ENCODE measurements around the gene POLD2. TPM values are rescaled to one million over a fixed set of nuclear protein-coding genes. Genes with fewer than 3 reads are reported as not detected.

POLD2 gene
- total and polyA plus RNA-seq, 2 of the 8 experiments (the other 6 are each of a cell fraction or from before 2014, with no cell fraction given), result 148 to 214 TPM

- DNase-seq (ENCODE audit: low read depth in 1 of 2, low spot score in 2 of 2), result no peak
- Histone ChIP-seq H3K23ac (ENCODE audit: insufficient read length) (no peak overlapping the region), H3K9me3 (ENCODE audit: insufficient read depth in 2 of 2, low read depth in 1 of 2, low read length in 1 of 2) (no peaks in the 10 kb centered on the region), H4K5ac (ENCODE audit: insufficient read length, low read depth, low read length) (no peak overlapping the region), H2BK5ac (ENCODE audit: low read depth, low read length) (no peak overlapping the region), H3K4me1 (replicated peaks in 1 of 4; ENCODE audit: control insufficient read depth in 3 of 4, insufficient read depth in 4 of 4, low read length in 3 of 4) (peaks cover 0 to 20% (median 8%) of the 10 kb centered on the region in 4 experiments; a peak in 4 of 7 replicates), H2BK15ac (ENCODE audit: low read length) (no peak overlapping the region), H2AFZ (ENCODE audit: low read length) (no peak overlapping the region), H3K23me2 (ENCODE audit: low read depth, low read length) (peaks cover 8% of the 10 kb centered on the region; the same call in 1 of the 2 replicates), H3K79me2 (ENCODE audit: control insufficient read depth in 1 of 2, insufficient read depth in 2 of 2, low read length in 2 of 2) (no peaks in the 10 kb centered on the region), H3K18ac (ENCODE audit: extremely low read depth, low read length) (no peak overlapping the region), H4K91ac (replicated peaks; ENCODE audit: insufficient read length, low read length) (no peak overlapping the region), H3K14ac (ENCODE audit: insufficient read length) (no peak overlapping the region), H3K9ac (replicated peaks in 1 of 4; ENCODE audit: extremely low read depth in 1 of 4, low read depth in 3 of 4, low read length in 3 of 4) (no peak overlapping the region), H2BK12ac (ENCODE audit: low read depth, low read length) (no peak overlapping the region), H3K27ac (ENCODE audit: low read depth, low read length) (no peak overlapping the region), H3K4ac (replicated peaks; ENCODE audit: insufficient read length, low read depth, low read length) (no peak overlapping the region), H2BK20ac (ENCODE audit: low read length) (no peak overlapping the region), H4K20me1 (replicated peaks in 1 of 2; ENCODE audit: control insufficient read depth in 1 of 2, insufficient read depth in 2 of 2, low read length in 2 of 2) (no peaks in the 10 kb centered on the region), H3K4me2 (ENCODE audit: insufficient read depth in 1 of 2, low read depth in 2 of 2, low read length in 2 of 2) (no peak overlapping the region; a peak in 1 of 4 replicates), H3K79me1 (ENCODE audit: low read depth, low read length) (no peaks in the 10 kb centered on the region), H3K4me3 (ENCODE audit: extremely low read depth in 1 of 4, insufficient read depth in 2 of 4, low read depth in 3 of 4, low read length in 4 of 4) (no peak overlapping the region), H3K36me3 (ENCODE audit: control insufficient read depth in 2 of 4, insufficient read depth in 4 of 4, low read length in 3 of 4) (no peaks in the 10 kb centered on the region), H2AK5ac (ENCODE audit: low read depth, low read length) (no peak overlapping the region), H3K27me3 (replicated peaks in 1 of 4; ENCODE audit: control insufficient read depth in 3 of 4, extremely low read depth in 1 of 4, insufficient read depth in 3 of 4, low read length in 3 of 4) (peaks cover 13 to 27% (median 22%) of the 10 kb centered on the region in 4 experiments), H3K56ac (replicated peaks; ENCODE audit: insufficient read length, low read depth, low read length) (no peak overlapping the region), H4K8ac (ENCODE audit: extremely low read depth, insufficient read depth, low read length) (no peak overlapping the region; the same call in 1 of the 2 replicates), H2BK120ac (replicated peaks; ENCODE audit: low read depth, low read length) (no peak overlapping the region)
- ChIA-PET POLR2A (ENCODE audit: partially characterized antibody) (no interaction called here), CTCF (ENCODE audit: partially characterized antibody) (interaction anchor here (0.9 to 4.5 kb wide), 5 partner anchors 9 to 421 kb away, joined by 3 to 27 read pairs (median 4); no protein-coding TSS in a partner anchor)
- no peak for FAIRE-seq
- 82% methylated on average over 6 of the region's 6 CpGs; no CpG with 5 or more reads in 1 of the 2 experiments for WGBS, 2 experiments (ENCODE audit: extremely low coverage in 1 of 2, insufficient coverage in 1 of 2, insufficient read length in 1 of 2, insufficient replicate concordance in 2 of 2, low coverage in 1 of 2, low lambda C conversion rate in 2 of 2, missing lambda C conversion rate in 1 of 2)
- TF ChIP-seq RNF2 (IDR thresholded peaks at IDR 0.05; ENCODE audit: borderline replicate concordance, low read depth, low read length, missing control alignments, poor library complexity, severe bottlenecking) (peak; percentile 13), EZH2 (IDR thresholded peaks at IDR 0.05; ENCODE audit: low read depth, low read length, severe bottlenecking) (no peak)
Measured at GRCh38 chr7:44144426-44144967, 21.1 kb upstream of the POLD2 start.

Measured in H1 (cell line).